Left lung (tissue), 10 donors: ENCODE data around the gene POLR1E. TPM values are rescaled to one million over a fixed set of nuclear protein-coding genes. Genes with fewer than 3 reads are reported as not detected.

Experiments
- ATAC-seq: fragments of 200-7000 bp; cut with Tn5 transposase; one replicate; pipeline ENCODE4 v1.9.1; 2020; ENCODE audit warnings: moderate library complexity
- DNase-seq, 4 donors: peaks; one replicate each; pipeline ENCODE4 v3.0.0-alpha.2; 2013 to 2020
- H3K27ac ChIP-seq, 2 donors: fragments of 200-600 bp; sonication (generic) in 1 of 2; one replicate each; pipeline versions ENCODE4 v1.5.0 to v1.8.0; 2020 to 2021
- H3K27me3 ChIP-seq, 2 donors: fragments of 200-600 bp; sonication (generic) in 1 of 2; one replicate each; pipeline versions ENCODE4 v1.5.0 to v1.8.0; 2020 to 2021
- H3K36me3 ChIP-seq, 2 donors: fragments of 200-600 bp; sonication (generic) in 1 of 2; one replicate each; pipeline versions ENCODE4 v1.5.0 to v1.8.0; 2020 to 2021
- H3K4me1 ChIP-seq, 2 donors: fragments of 200-600 bp; one replicate each; pipeline ENCODE4 v1.8.0; 2021
- H3K4me3 ChIP-seq, 2 donors: fragments of 200-600 bp; sonication (generic) in 1 of 2; one replicate each; pipeline versions ENCODE4 v1.5.0 to v1.8.0; 2020 to 2021; ENCODE audit warnings: mild to moderate bottlenecking in 1 of 2
- H3K9me3 ChIP-seq, 2 donors: fragments of 200-600 bp; sonication (generic) in 1 of 2; one replicate each; pipeline versions ENCODE4 v1.5.0 to v1.8.0; 2020 to 2021
- intact Hi-C, 2 donors: fragments of 100-400 bp; cut with DNase I; formaldehyde crosslinking; loops; one replicate each; pipeline versions ENCODE4 v1.11.2 to v1.14.2; 2022
- polyA plus RNA-seq, 6 donors: library from polyadenylated mRNA; unstranded; fragments of 120-200 nt; gene quantifications; one replicate each; pipeline ENCODE4 v1.2.1, GENCODE V29; 2013; ENCODE audit not compliant: insufficient read length in 6 of 6
- total RNA-seq, 2 donors: library from RNA; stranded (reverse); fragmentation: NEBNext Ultra II Directional; extraction: Animal tissue kit (Norgen Biotek cat#: 25700); gene quantifications; one replicate each; pipeline ENCODE4 v1.2.1, GENCODE V29; 2021
- TF ChIP-seq, protein P1 (sequence below), 2 donors: fragments of 200-600 bp; sonication (generic) in 1 of 2; IDR thresholded peaks; one replicate each; pipeline versions ENCODE4 v1.5.0 to v1.8.0; 2021; ENCODE audit warnings: antibody characterized with exemption in 2 of 2
- donor health status: DM: no; HTN: yes; CAD: no.
- donor health status: DM: no; HTN: no; CAD: no.

Gene POLR1E
- total and polyA plus RNA-seq, 8 donors = 14.3 to 31.1 (median 28.3) TPM

DNA sequence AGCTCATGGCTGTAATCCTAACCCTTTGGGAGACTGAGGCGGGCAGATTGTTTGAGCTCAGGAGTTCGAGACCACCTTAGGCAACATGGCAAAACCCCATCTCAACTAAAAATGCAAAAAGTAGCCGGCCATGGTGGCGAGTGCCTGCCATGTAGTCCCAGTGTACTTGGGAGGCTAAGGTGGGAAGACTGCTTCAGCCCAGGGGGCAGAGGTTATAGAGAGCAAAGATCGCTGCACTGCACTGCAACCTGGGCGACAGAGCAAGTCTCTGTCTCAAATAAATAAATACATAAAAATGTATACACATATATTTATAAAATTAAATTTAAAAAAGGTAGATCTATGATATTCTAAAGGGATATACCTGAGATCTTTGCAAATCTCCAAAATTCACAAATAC is 39.9 kb upstream of the POLR1E start:
- H3K36me3 ChIP-seq = peaks cover 0 to 36% of the 10 kb centered on the region in 2 donors

DNA sequence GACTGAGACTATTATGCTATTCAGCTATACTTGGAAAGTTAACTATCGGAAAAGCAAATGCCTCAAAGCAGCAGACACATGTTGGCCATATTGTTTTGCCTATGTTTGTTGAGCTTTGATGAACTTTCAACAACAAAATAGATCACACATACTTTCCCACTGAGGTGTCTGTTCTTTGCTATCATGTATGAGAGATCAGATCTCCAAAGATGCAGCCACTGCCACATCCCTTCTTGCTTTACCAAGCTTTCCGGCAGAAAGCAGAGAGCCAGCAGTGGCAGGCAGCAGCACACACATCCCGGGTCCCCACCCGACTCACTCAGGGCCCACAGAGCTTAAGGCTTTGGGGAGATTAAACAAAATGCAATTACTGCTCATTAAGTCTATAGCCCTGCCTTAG is 39.3 kb upstream of the POLR1E start:
- peaks cover 0 to 31% of the 10 kb centered on the region in 2 donors for H3K36me3 ChIP-seq
- TF ChIP-seq, protein P1, sequence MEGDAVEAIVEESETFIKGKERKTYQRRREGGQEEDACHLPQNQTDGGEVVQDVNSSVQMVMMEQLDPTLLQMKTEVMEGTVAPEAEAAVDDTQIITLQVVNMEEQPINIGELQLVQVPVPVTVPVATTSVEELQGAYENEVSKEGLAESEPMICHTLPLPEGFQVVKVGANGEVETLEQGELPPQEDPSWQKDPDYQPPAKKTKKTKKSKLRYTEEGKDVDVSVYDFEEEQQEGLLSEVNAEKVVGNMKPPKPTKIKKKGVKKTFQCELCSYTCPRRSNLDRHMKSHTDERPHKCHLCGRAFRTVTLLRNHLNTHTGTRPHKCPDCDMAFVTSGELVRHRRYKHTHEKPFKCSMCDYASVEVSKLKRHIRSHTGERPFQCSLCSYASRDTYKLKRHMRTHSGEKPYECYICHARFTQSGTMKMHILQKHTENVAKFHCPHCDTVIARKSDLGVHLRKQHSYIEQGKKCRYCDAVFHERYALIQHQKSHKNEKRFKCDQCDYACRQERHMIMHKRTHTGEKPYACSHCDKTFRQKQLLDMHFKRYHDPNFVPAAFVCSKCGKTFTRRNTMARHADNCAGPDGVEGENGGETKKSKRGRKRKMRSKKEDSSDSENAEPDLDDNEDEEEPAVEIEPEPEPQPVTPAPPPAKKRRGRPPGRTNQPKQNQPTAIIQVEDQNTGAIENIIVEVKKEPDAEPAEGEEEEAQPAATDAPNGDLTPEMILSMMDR (IDR thresholded peaks at IDR 0.05) = no peak
- H3K27me3 ChIP-seq = no peaks in the 10 kb centered on the region
- intact Hi-C loops = no loop called here
- H3K9me3 ChIP-seq = no peaks in the 10 kb centered on the region
- no peak overlapping the region for H3K4me3 ChIP-seq
- ATAC-seq = no peak
- H3K27ac ChIP-seq = no peak overlapping the region
- H3K4me1 ChIP-seq = no peaks in the 10 kb centered on the region
- DNase-seq = no peak

More for the DNA sequence above, 39.9 kb upstream of the POLR1E start:
- Histone ChIP-seq H3K27ac (no peak overlapping the region), H3K27me3 (no peaks in the 10 kb centered on the region), H3K9me3 (no peaks in the 10 kb centered on the region), H3K4me3 (no peak overlapping the region), H3K4me1 (no peaks in the 10 kb centered on the region)
- DNase-seq (no peak), ATAC-seq (no peak)
- TF ChIP-seq, protein P1 (IDR thresholded peaks at IDR 0.05) = no peak
- intact Hi-C loops = no loop called here

DNA sequence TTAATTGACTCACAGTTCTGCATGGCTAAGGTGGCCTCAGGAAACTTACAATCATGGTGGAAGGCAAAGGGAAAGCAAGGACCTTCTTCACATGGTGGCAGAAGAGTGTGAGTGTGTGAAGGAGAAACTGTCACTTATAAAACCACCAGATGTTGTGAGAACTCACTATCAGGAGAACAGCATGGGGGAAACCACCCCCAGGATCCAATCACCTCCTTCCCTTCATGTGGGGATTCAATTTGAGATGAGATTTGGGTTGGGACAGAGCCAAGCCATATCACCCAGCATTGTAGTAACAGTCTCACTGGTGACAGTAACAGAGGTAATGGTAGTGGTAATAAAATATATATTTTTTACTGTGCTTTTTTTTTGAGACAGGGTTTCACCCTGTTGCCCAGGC is 38.6 kb upstream of the POLR1E start:
- H3K36me3 ChIP-seq = peaks cover 0 to 24% of the 10 kb centered on the region in 2 donors

DNA sequence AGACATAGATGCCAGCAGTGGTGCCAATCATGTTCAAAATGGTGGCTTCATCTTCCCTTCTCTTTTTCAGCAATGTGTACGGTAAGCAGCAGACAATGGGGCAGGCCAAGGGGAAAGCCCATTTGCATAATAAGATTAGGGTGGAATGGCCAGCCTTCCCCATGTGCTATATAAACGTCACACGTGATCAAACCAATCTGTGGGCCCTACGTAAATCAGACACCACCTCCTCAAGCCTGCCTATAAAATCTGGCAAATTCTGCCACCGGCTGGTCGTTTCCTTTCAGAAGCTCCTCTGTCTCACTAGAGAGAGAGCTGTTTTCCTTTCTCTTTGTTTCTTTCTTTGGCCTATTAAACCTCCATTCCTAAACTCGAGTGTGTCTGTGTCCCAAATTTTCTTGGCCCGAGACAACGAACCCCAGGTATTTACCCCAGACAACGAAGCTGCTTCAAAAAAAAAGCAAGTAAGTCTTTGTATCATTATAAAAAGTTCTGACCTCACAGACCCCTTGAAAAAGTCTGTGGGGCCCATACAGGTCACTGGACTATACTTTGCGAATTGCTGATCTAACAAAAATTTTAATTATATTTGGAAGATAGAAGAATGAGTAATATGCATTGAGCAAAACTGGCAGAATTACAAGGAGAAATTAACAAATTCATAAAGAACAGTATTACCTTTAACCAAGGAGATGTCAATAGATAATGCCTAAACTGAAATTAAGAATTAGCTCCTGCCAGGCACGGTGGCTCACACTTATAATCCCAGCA is 35.7 kb upstream of the POLR1E start:
- H3K27ac ChIP-seq = no peak overlapping the region
- intact Hi-C loops = no loop called here
- DNase-seq = no peak

More for the DNA sequence above, 38.6 kb upstream of the POLR1E start:
- ATAC-seq (no peak), DNase-seq (no peak)
- no peak overlapping the region for H3K27ac ChIP-seq
- no peak overlapping the region for H3K4me3 ChIP-seq
- intact Hi-C loops = no loop called here
- TF ChIP-seq, protein P1 (IDR thresholded peaks at IDR 0.05) = no peak
- no peaks in the 10 kb centered on the region for H3K27me3 ChIP-seq
- H3K4me1 ChIP-seq = no peaks in the 10 kb centered on the region
- no peaks in the 10 kb centered on the region for H3K9me3 ChIP-seq

DNA sequence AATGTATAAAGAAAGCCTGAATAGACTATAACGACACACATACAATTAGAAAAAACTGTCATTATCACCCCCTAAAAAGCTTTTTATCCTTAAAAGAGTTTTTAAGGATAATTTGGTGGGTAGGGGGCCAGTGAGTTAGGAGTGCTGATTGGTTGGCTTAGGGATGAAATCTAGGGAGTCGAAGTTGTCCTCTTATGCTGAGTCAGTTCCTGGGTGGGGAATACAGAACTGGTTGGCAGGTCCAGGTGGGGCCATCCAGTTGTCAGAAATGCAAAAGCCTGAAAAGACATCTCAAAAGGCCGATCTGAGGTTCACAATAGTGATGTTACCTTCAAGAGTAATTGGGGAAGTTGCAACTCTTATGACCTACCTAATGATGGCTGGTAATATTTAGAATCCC is 34.1 kb upstream of the POLR1E start:
- Histone ChIP-seq H3K4me3 (no peak overlapping the region), H3K27me3 (no peaks in the 10 kb centered on the region)
- ATAC-seq = no peak

More for the DNA sequence above, 35.7 kb upstream of the POLR1E start:
- peaks cover 0 to 14% of the 10 kb centered on the region in 2 donors for H3K36me3 ChIP-seq
- no peaks in the 10 kb centered on the region for H3K27me3 ChIP-seq
- H3K4me3 ChIP-seq = no peak overlapping the region
- ATAC-seq = no peak
- TF ChIP-seq, protein P1 (IDR thresholded peaks at IDR 0.05) = no peak
- no peaks in the 10 kb centered on the region for H3K9me3 ChIP-seq
- H3K4me1 ChIP-seq = no peaks in the 10 kb centered on the region

More for the DNA sequence above, 34.1 kb upstream of the POLR1E start:
- no peaks in the 10 kb centered on the region for H3K4me1 ChIP-seq
- H3K27ac ChIP-seq = no peak overlapping the region
- no peak for DNase-seq
- intact Hi-C loops = no loop called here
- peaks cover 0 to 14% of the 10 kb centered on the region in 2 donors for H3K36me3 ChIP-seq
- no peaks in the 10 kb centered on the region for H3K9me3 ChIP-seq
- TF ChIP-seq, protein P1 (IDR thresholded peaks at IDR 0.05) = no peak
